Esophagus squamous epithelium (tissue), 4 donors: ENCODE results near the gene TRIM50.

Experiments
- POLR2A ChIP-seq, 4 donors: fragments of 450-650 bp; IDR thresholded peaks; one replicate each; pipeline ENCODE4 v1.6.1; 2017; ENCODE audit warnings: antibody characterized with exemption in 4 of 4, mild to moderate bottlenecking in 4 of 4, moderate library complexity in 3 of 4
- TF ChIP-seq, protein P1 (sequence below), 6 experiments: fragments of 450-650 bp in 4 of 6; fragments of 200-600 bp in 2 of 6; sonication (generic) in 2 of 6; IDR thresholded peaks; one replicate each; pipeline ENCODE4 v1.5.1; 2016 to 2019; ENCODE audit warnings: antibody characterized with exemption in 6 of 6, mild to moderate bottlenecking in 4 of 6, moderate library complexity in 4 of 6

DNA sequence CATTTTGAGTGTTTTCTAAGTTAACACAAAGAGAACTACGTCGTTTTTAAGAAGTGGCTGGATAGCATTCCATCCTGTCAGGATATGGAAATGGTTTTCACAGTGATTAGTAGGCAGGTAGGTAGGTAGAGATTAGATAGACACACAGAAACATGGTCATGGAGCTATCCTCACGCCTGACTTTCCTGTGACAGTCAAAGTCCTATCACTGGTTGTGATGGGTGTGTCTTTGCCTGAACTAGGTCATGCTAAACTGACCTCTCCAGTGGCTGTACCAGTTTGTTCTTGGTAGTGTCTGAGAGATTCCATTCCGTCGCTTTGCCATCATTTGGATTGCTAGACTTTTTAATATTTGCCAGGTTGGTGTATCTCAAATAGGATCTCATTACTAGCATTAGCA lies 28.3 kb upstream of the TRIM50 start:
- TF ChIP-seq, protein P1, sequence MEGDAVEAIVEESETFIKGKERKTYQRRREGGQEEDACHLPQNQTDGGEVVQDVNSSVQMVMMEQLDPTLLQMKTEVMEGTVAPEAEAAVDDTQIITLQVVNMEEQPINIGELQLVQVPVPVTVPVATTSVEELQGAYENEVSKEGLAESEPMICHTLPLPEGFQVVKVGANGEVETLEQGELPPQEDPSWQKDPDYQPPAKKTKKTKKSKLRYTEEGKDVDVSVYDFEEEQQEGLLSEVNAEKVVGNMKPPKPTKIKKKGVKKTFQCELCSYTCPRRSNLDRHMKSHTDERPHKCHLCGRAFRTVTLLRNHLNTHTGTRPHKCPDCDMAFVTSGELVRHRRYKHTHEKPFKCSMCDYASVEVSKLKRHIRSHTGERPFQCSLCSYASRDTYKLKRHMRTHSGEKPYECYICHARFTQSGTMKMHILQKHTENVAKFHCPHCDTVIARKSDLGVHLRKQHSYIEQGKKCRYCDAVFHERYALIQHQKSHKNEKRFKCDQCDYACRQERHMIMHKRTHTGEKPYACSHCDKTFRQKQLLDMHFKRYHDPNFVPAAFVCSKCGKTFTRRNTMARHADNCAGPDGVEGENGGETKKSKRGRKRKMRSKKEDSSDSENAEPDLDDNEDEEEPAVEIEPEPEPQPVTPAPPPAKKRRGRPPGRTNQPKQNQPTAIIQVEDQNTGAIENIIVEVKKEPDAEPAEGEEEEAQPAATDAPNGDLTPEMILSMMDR (IDR thresholded peaks at IDR 0.05) = no peak
- no peak for TF ChIP-seq POLR2A (IDR thresholded peaks at IDR 0.05)
